Mammary microvascular endothelial cell (primary cell): Measurements from ENCODE around the gene SKA1. TPM values are rescaled to one million over a fixed set of nuclear protein-coding genes. Genes with fewer than 3 reads are reported as not detected.

Experiments
- total RNA-seq: library from RNA; depleted of rRNA; stranded (reverse); fragments of >200 nt; gene quantifications from 2 replicates; pipeline ENCODE4 v1.2.3, GENCODE V29; 2015

SKA1 gene, protein sequence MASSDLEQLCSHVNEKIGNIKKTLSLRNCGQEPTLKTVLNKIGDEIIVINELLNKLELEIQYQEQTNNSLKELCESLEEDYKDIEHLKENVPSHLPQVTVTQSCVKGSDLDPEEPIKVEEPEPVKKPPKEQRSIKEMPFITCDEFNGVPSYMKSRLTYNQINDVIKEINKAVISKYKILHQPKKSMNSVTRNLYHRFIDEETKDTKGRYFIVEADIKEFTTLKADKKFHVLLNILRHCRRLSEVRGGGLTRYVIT
- total RNA-seq, result 20.9 and 30.3 TPM in 2 replicates

GRCh38 chr18:50374753-50375391, at the start of gene SKA1:
SKA1 (plus strand) TSS chr18:50375046; CDS start chr18:50375831, 785 bp downstream.

Other genes with a start within 250 kb of the SKA1 start
- gene MYO5B, start 179.9 kb upstream of the SKA1 start, total RNA-seq, result 1.8 and 2.1 TPM in 2 replicates
- 0.25 and 0.27 TPM in 2 replicates for gene CFAP53, start 108.6 kb upstream of the SKA1 start, total RNA-seq
- gene MBD1, start 93.5 kb upstream of the SKA1 start, total RNA-seq, result 54.0 and 56.0 TPM in 2 replicates
- gene CXXC1, start 87.4 kb upstream of the SKA1 start, total RNA-seq, result 35.8 and 36.0 TPM in 2 replicates
- gene MAPK4, start 185.0 kb downstream of the SKA1 start, total RNA-seq, result not detected in 2 replicates